HepG2 (cell line): ENCODE data around the gene ZNF574. TPM values are rescaled to one million over a fixed set of nuclear protein-coding genes. Genes with fewer than 3 reads are reported as not detected.
A peak's percentile ranks its signal among the peaks of the same experiment; 100 is the strongest.

Experiments used
- ATM ChIP-seq: fragments of 450-650 bp; IDR thresholded peaks from 2 replicates; pipeline ENCODE4 v1.7.1; 2017; ENCODE audit warnings: mild to moderate bottlenecking, borderline replicate concordance
- HMGA1 ChIP-seq: sonication (generic); formaldehyde crosslinking; conservative IDR thresholded peaks from 2 replicates; pipeline ENCODE4 v1.4.0; 2020; ENCODE audit warnings: missing genetic modification reagents
- HOXA5 ChIP-seq: sonication (generic); formaldehyde crosslinking; IDR thresholded peaks from 2 replicates; pipeline ENCODE4 v1.4.0; 2020; ENCODE audit warnings: missing genetic modification reagents
- KLF13 ChIP-seq: sonication (generic); formaldehyde crosslinking; IDR thresholded peaks from 2 replicates; pipeline ENCODE4 v1.4.0; 2020; ENCODE audit warnings: mild to moderate bottlenecking, missing genetic modification reagents
- MLLT10 ChIP-seq: sonication (generic); formaldehyde crosslinking; IDR thresholded peaks from 2 replicates; pipeline ENCODE4 v1.4.0; 2020; ENCODE audit warnings: missing genetic modification reagents
- NR2F6 ChIP-seq, 2 experiments: IDR thresholded peaks; 2 replicates each; pipeline ENCODE4 v1.6.1; 2016; ENCODE audit warnings: antibody characterized with exemption in 1 of 2, mild to moderate bottlenecking in 1 of 2
- PHF20 ChIP-seq: sonication (generic); formaldehyde crosslinking; IDR thresholded peaks from 2 replicates; pipeline ENCODE4 v1.5.0; 2020; ENCODE audit warnings: mild to moderate bottlenecking, missing genetic modification reagents
- SKI ChIP-seq: fragments of 450-650 bp; IDR thresholded peaks from one replicate; pipeline ENCODE4 v1.6.1; 2018; ENCODE audit warnings: mild to moderate bottlenecking; ENCODE audit not compliant: partially characterized antibody
- SMAD3 ChIP-seq: sonication (generic); formaldehyde crosslinking; IDR thresholded peaks from 2 replicates; pipeline ENCODE4 v1.4.0; 2020; ENCODE audit warnings: missing genetic modification reagents
- TEAD2 ChIP-seq: sonication (generic); formaldehyde crosslinking; IDR thresholded peaks from 2 replicates; pipeline ENCODE4 v1.9.0; 2021; ENCODE audit warnings: missing genetic modification reagents
- ZFP1 ChIP-seq: IDR thresholded peaks from 2 replicates; pipeline ENCODE4 v1.6.1; 2016
- ZNF446 ChIP-seq: sonication (generic); formaldehyde crosslinking; IDR thresholded peaks from 2 replicates; pipeline ENCODE4 v1.5.0; 2020; ENCODE audit warnings: mild to moderate bottlenecking, missing genetic modification reagents
- ZNF569 ChIP-seq: sonication (generic); formaldehyde crosslinking; IDR thresholded peaks from 2 replicates; pipeline ENCODE4 v1.5.0; 2020; ENCODE audit warnings: mild to moderate bottlenecking, missing genetic modification reagents, moderate library complexity, borderline replicate concordance
- ZNF768 ChIP-seq: sonication (generic); formaldehyde crosslinking; IDR thresholded peaks from 2 replicates; pipeline ENCODE4 v1.4.0; 2020; ENCODE audit warnings: missing genetic modification reagents
- ZNF775 ChIP-seq: sonication (generic); formaldehyde crosslinking; IDR thresholded peaks from 2 replicates; pipeline ENCODE4 v1.4.0; 2020; ENCODE audit warnings: missing genetic modification reagents, mild to moderate bottlenecking, moderate library complexity, borderline replicate concordance
- ZNF784 ChIP-seq: sonication (generic); formaldehyde crosslinking; IDR thresholded peaks from 2 replicates; pipeline ENCODE4 v1.5.1; 2020; ENCODE audit warnings: missing genetic modification reagents, mild to moderate bottlenecking, borderline replicate concordance
- ZNF800 ChIP-seq: sonication (generic); formaldehyde crosslinking; IDR thresholded peaks from 2 replicates; pipeline ENCODE4 v1.4.0; 2020; ENCODE audit warnings: missing genetic modification reagents
- ZSCAN9 ChIP-seq: IDR thresholded peaks from 2 replicates; pipeline ENCODE4 v1.6.1; 2016; ENCODE audit warnings: borderline replicate concordance
- polyA plus RNA-seq, 8 experiments: library from polyadenylated mRNA; depleted of rRNA in 3 of 8; stranded (reverse) in 7 of 8; unstranded in 1 of 8; fragments of >200 nt; fragmentation: Illumina TruSeq in 4 of 8; extraction: Trizol in 4 of 8; gene quantifications; 2 replicates each; pipeline versions ENCODE4 v1.2.1 to v1.2.3, GENCODE V29; 2011 to 2016; ENCODE audit warnings: low read depth in 4 of 8, missing spikeins in 1 of 8, mixed read lengths in 1 of 8; ENCODE audit not compliant: insufficient read depth in 1 of 8
- total RNA-seq, 5 experiments: library from RNA; depleted of rRNA; stranded (reverse); fragments of >200 nt; fragmentation: Illumina TruSeq; extraction: Trizol; gene quantifications; 2 replicates each; pipeline ENCODE4 v1.2.3, GENCODE V29; 2016; ENCODE audit warnings: low read depth in 1 of 5
- TF ChIP-seq, protein P1 (sequence below): sonication (generic); formaldehyde crosslinking; IDR thresholded peaks from 2 replicates; pipeline ENCODE4 v1.9.0; 2021; ENCODE audit warnings: mild to moderate bottlenecking, missing genetic modification reagents
- TF ChIP-seq, protein P2 (sequence below): sonication (generic); formaldehyde crosslinking; IDR thresholded peaks from 2 replicates; pipeline ENCODE4 v1.4.0; 2020; ENCODE audit warnings: mild to moderate bottlenecking, low read depth, missing genetic modification reagents

The ZNF574 gene
- total and polyA plus RNA-seq, 2 of the 13 experiments (the other 11 are each of a cell fraction or from before 2014, with no cell fraction given): 7.7 to 7.9 TPM

GRCh38 chr19:42075616-42076379, at the start of gene ZNF574 (continued):
- TF ChIP-seq, protein P1, sequence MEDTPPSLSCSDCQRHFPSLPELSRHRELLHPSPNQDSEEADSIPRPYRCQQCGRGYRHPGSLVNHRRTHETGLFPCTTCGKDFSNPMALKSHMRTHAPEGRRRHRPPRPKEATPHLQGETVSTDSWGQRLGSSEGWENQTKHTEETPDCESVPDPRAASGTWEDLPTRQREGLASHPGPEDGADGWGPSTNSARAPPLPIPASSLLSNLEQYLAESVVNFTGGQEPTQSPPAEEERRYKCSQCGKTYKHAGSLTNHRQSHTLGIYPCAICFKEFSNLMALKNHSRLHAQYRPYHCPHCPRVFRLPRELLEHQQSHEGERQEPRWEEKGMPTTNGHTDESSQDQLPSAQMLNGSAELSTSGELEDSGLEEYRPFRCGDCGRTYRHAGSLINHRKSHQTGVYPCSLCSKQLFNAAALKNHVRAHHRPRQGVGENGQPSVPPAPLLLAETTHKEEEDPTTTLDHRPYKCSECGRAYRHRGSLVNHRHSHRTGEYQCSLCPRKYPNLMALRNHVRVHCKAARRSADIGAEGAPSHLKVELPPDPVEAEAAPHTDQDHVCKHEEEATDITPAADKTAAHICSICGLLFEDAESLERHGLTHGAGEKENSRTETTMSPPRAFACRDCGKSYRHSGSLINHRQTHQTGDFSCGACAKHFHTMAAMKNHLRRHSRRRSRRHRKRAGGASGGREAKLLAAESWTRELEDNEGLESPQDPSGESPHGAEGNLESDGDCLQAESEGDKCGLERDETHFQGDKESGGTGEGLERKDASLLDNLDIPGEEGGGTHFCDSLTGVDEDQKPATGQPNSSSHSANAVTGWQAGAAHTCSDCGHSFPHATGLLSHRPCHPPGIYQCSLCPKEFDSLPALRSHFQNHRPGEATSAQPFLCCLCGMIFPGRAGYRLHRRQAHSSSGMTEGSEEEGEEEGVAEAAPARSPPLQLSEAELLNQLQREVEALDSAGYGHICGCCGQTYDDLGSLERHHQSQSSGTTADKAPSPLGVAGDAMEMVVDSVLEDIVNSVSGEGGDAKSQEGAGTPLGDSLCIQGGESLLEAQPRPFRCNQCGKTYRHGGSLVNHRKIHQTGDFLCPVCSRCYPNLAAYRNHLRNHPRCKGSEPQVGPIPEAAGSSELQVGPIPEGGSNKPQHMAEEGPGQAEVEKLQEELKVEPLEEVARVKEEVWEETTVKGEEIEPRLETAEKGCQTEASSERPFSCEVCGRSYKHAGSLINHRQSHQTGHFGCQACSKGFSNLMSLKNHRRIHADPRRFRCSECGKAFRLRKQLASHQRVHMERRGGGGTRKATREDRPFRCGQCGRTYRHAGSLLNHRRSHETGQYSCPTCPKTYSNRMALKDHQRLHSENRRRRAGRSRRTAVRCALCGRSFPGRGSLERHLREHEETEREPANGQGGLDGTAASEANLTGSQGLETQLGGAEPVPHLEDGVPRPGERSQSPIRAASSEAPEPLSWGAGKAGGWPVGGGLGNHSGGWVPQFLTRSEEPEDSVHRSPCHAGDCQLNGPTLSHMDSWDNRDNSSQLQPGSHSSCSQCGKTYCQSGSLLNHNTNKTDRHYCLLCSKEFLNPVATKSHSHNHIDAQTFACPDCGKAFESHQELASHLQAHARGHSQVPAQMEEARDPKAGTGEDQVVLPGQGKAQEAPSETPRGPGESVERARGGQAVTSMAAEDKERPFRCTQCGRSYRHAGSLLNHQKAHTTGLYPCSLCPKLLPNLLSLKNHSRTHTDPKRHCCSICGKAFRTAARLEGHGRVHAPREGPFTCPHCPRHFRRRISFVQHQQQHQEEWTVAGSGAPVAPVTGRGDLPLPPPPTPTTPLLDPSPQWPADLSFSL (CRISPR knock-in tag): no peak
- TF ChIP-seq SMAD3 (no peak), ZNF784 (CRISPR knock-in tag) (no peak), ZNF569 (no peak), HOXA5 (CRISPR knock-in tag) (peak; percentile 33; the same call in 1 of the 2 replicates), ZNF768 (CRISPR knock-in tag) (peak; percentile 32; the same call in 1 of the 2 replicates), SKI (peak; percentile 7), ATM (no peak), KLF13 (CRISPR knock-in tag) (no peak), ZNF800 (0 out of 2 replicates have a peak, but pooled peaks have one; percentile 37), ZNF775 (CRISPR knock-in tag) (no peak), NR2F6 (IDR thresholded peaks at IDR 0.05) (no peak), NR2F6 (CRISPR knock-in tag; IDR thresholded peaks at IDR 0.05) (no peak), MLLT10 (CRISPR knock-in tag) (no peak), ZSCAN9 (CRISPR knock-in tag) (0 out of 2 replicates have a peak, but pooled peaks have one; percentile 42), PHF20 (CRISPR knock-in tag) (peak; percentile 66), TEAD2 (CRISPR knock-in tag) (no peak), ZNF446 (no peak), HMGA1 (CRISPR knock-in tag) (no peak), ZFP1 (CRISPR knock-in tag) (no peak)
- TF ChIP-seq, protein P2, sequence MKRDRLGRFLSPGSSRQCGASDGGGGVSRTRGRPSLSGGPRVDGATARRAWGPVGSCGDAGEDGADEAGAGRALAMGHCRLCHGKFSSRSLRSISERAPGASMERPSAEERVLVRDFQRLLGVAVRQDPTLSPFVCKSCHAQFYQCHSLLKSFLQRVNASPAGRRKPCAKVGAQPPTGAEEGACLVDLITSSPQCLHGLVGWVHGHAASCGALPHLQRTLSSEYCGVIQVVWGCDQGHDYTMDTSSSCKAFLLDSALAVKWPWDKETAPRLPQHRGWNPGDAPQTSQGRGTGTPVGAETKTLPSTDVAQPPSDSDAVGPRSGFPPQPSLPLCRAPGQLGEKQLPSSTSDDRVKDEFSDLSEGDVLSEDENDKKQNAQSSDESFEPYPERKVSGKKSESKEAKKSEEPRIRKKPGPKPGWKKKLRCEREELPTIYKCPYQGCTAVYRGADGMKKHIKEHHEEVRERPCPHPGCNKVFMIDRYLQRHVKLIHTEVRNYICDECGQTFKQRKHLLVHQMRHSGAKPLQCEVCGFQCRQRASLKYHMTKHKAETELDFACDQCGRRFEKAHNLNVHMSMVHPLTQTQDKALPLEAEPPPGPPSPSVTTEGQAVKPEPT (CRISPR knock-in tag): no peak
